CD4-positive, alpha-beta T cell (primary cell): ENCODE data around the gene LILRA1. TPM values are rescaled to one million over a fixed set of nuclear protein-coding genes. Genes with fewer than 3 reads are reported as not detected.

ENCODE experiments used
- ATAC-seq: fragments of 200-7000 bp; cut with Tn5 transposase; one replicate; pipeline ENCODE4 v1.10.0; 2022; ENCODE audit warnings: mild to moderate bottlenecking; ENCODE audit not compliant: poor library complexity
- CTCF ChIA-PET: fragments of 350-600 bp; sonication (Branson Sonifier 250); formaldehyde crosslinking; loops from one replicate; lab custom pipeline; 2021; ENCODE audit warnings: antibody characterized with exemption, inconsistent platforms; lab: Charles Lee
- POLR2A ChIA-PET: fragments of 350-600 bp; sonication (Branson Sonifier 250); formaldehyde crosslinking; loops from one replicate; lab custom pipeline; 2021; ENCODE audit warnings: antibody characterized with exemption, inconsistent platforms; lab: Charles Lee
- DNase-seq, 14 experiments: peaks; one replicate each; pipeline ENCODE4 v3.0.0-alpha.2; 2013 to 2020; ENCODE audit warnings: mixed read lengths in 2 of 14
- H3K27ac ChIP-seq, 2 donors: one replicate each; pipeline versions ENCODE4 v1.5.1 to v1.7.0; 2013; ENCODE audit warnings: low read length in 2 of 2, low read depth in 1 of 2, mild to moderate bottlenecking in 1 of 2
- H3K27me3 ChIP-seq, 2 experiments: 1 replicate in 1 of 2; 2 replicates in 1 of 2; pipeline versions ENCODE4 v1.6.1 to v1.7.0; 2013; ENCODE audit warnings: low read length in 2 of 2, control low read depth in 1 of 2, mild to moderate bottlenecking in 1 of 2, moderate library complexity in 1 of 2; ENCODE audit not compliant: insufficient read depth in 2 of 2, control insufficient read depth in 1 of 2
- H3K36me3 ChIP-seq: one replicate; pipeline ENCODE4 v1.6.1; 2013; ENCODE audit warnings: low read length, control low read depth; ENCODE audit not compliant: insufficient read depth
- H3K4me1 ChIP-seq: one replicate; pipeline ENCODE4 v1.6.1; 2013; ENCODE audit warnings: low read length, control low read depth; ENCODE audit not compliant: insufficient read depth
- H3K4me3 ChIP-seq: one replicate; pipeline ENCODE4 v1.5.1; 2013; ENCODE audit warnings: mild to moderate bottlenecking, low read length, moderate library complexity
- H3K9me3 ChIP-seq, 2 experiments: 1 replicate in 1 of 2; 2 replicates in 1 of 2; pipeline versions ENCODE4 v1.6.1 to v1.7.0; 2013; ENCODE audit warnings: low read length in 2 of 2, mild to moderate bottlenecking in 2 of 2, control low read depth in 1 of 2, moderate library complexity in 1 of 2; ENCODE audit not compliant: control insufficient read depth in 1 of 2, insufficient read depth in 1 of 2
- H3K27ac Mint-ChIP-seq: one replicate; pipeline ENCODE4 v1.8.0; 2020; ENCODE audit warnings: mixed read lengths
- H3K27me3 Mint-ChIP-seq: one replicate; pipeline ENCODE4 v1.8.0; 2021; ENCODE audit warnings: mixed read lengths
- H3K36me3 Mint-ChIP-seq: one replicate; pipeline ENCODE4 v1.8.0; 2021; ENCODE audit warnings: low read depth, mixed read lengths
- H3K4me1 Mint-ChIP-seq: one replicate; pipeline ENCODE4 v1.8.0; 2021; ENCODE audit warnings: low read depth, mixed read lengths
- H3K4me3 Mint-ChIP-seq: one replicate; pipeline ENCODE4 v1.8.0; 2020; ENCODE audit warnings: mild to moderate bottlenecking, mixed read lengths
- H3K9me3 Mint-ChIP-seq: one replicate; pipeline ENCODE4 v1.8.0; 2020; ENCODE audit warnings: mixed read lengths
- intact Hi-C, 2 experiments: fragments of 100-400 bp; cut with DNase I in 1 of 2; cut with micrococcal nuclease in 1 of 2; formaldehyde crosslinking; loops; one replicate each; pipeline versions ENCODE4 v1.15.1 to v1.9.0; 2023 to 2025; cut with DNase I, micrococcal nuclease
- total RNA-seq, 174 experiments: library from RNA in 2 of 174; stranded (reverse) in 2 of 174; gene quantifications; one replicate each; pipeline ENCODE4 v1.2.3 and lab custom pipeline; 2021 to 2026
- TF ChIP-seq, protein P1 (sequence below): fragments of 200-600 bp; IDR thresholded peaks from one replicate; pipeline ENCODE4 v1.8.0; 2022; ENCODE audit warnings: antibody characterized with exemption, mild to moderate bottlenecking

Gene LILRA1
- total RNA-seq, 2 experiments from 2014 or later = 0.27 to 0.36 TPM

DNA sequence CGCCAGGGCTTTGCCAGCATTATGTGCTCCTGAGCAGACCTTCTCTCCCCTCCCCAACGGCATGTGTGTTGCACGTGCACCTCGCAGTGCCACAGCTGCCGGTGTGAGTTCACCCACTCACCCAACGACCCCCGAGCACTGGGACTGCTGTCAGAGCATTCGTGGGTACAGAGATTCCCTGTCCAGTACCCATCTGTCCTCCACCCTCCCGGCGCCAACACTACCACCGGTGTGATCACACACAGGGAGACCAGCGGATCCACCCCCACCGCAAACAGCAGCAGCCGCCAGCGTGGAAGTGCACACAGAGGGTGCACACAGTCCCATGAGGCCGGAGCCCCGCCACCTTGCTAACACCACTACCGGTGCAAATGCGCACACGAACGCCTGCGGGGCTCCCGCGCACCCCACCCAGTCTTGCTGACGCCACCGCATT lies 15.9 kb downstream of the LILRA1 start:
- Mint-ChIP-seq H3K27ac (no peak overlapping the region), H3K27me3 (peaks cover 39% of the 10 kb centered on the region), H3K4me1 (no peaks in the 10 kb centered on the region), H3K36me3 (no peaks in the 10 kb centered on the region), H3K4me3 (no peak overlapping the region), H3K9me3 (peaks cover 4% of the 10 kb centered on the region)
- ChIA-PET POLR2A (no interaction called here), CTCF (no interaction called here)
- Histone ChIP-seq H3K27me3 (peaks cover 0 to 18% of the 10 kb centered on the region in 2 experiments), H3K36me3 (no peaks in the 10 kb centered on the region), H3K9me3 (peaks cover 5 to 27% of the 10 kb centered on the region in 2 experiments), H3K27ac (no peak overlapping the region), H3K4me3 (no peak overlapping the region), H3K4me1 (peaks cover 8% of the 10 kb centered on the region)
- TF ChIP-seq, protein P1, sequence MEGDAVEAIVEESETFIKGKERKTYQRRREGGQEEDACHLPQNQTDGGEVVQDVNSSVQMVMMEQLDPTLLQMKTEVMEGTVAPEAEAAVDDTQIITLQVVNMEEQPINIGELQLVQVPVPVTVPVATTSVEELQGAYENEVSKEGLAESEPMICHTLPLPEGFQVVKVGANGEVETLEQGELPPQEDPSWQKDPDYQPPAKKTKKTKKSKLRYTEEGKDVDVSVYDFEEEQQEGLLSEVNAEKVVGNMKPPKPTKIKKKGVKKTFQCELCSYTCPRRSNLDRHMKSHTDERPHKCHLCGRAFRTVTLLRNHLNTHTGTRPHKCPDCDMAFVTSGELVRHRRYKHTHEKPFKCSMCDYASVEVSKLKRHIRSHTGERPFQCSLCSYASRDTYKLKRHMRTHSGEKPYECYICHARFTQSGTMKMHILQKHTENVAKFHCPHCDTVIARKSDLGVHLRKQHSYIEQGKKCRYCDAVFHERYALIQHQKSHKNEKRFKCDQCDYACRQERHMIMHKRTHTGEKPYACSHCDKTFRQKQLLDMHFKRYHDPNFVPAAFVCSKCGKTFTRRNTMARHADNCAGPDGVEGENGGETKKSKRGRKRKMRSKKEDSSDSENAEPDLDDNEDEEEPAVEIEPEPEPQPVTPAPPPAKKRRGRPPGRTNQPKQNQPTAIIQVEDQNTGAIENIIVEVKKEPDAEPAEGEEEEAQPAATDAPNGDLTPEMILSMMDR = no peak
- intact Hi-C loops = no loop called here
- ATAC-seq (no peak), DNase-seq (no peak)

DNA sequence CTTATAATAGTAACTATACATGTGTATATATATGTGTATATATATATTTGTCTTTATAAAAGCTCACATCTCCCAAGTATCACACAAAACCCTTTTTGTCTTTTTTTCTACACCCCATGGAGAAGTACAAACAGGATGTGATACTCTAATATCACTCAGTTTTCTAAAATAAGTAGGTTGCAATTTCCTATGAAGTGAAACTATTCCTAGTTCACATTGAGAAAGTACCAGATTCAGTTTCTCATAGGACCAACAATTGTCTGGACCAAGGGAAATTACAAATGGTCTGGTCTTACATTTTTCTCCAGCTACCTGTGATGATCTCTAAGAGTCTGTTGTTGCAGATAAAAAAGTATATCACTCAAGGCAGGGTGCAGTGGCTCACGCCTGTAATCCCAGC lies 19.0 kb downstream of the LILRA1 start:
- Mint-ChIP-seq H3K36me3 (no peaks in the 10 kb centered on the region), H3K27me3 (peaks cover 12% of the 10 kb centered on the region), H3K27ac (no peak overlapping the region), H3K4me3 (no peak overlapping the region), H3K4me1 (no peaks in the 10 kb centered on the region), H3K9me3 (no peaks in the 10 kb centered on the region)
- H3K4me3 ChIP-seq = no peak overlapping the region
- no peak overlapping the region for H3K27ac ChIP-seq
- CTCF ChIA-PET = no interaction called here
- H3K4me1 ChIP-seq = peaks cover 5% of the 10 kb centered on the region
- TF ChIP-seq, protein P1 = no peak
- POLR2A ChIA-PET = no interaction called here
- no peak for DNase-seq
- H3K27me3 ChIP-seq = peaks cover 0 to 9% of the 10 kb centered on the region in 2 experiments
- no peaks in the 10 kb centered on the region for H3K36me3 ChIP-seq
- H3K9me3 ChIP-seq = peaks cover 0 to 24% of the 10 kb centered on the region in 2 experiments
- intact Hi-C loops = no loop called here
- ATAC-seq = no peak

DNA sequence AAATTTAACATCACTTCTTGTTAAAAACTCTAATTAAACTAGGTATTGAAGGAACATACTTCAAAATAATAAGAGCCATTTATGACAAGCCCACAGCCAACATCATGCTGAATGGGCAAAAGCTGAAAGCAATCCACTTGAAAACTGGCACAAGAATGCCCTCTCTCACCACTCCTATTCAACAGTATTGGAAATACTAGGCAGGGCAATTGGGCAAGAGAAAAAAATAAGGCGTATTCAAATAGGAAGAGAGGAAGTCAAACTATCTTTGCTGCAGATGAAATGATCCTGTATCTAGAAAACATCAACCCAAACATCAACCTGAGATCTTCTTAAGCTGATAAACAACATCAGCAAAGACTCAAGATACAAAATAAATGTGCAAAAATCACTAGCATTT lies 21.3 kb downstream of the LILRA1 start:
- TF ChIP-seq, protein P1 = no peak
- CTCF ChIA-PET = no interaction called here
- H3K36me3 Mint-ChIP-seq = no peaks in the 10 kb centered on the region

More for the DNA sequence above, 21.3 kb downstream of the LILRA1 start:
- intact Hi-C loops = no loop called here
- no peak for ATAC-seq
- Mint-ChIP-seq H3K4me1 (no peaks in the 10 kb centered on the region), H3K27me3 (peaks cover 1% of the 10 kb centered on the region), H3K4me3 (no peak overlapping the region), H3K27ac (no peak overlapping the region), H3K9me3 (no peaks in the 10 kb centered on the region)
- peaks cover 0 to 7% of the 10 kb centered on the region in 2 experiments for H3K9me3 ChIP-seq
- H3K4me1 ChIP-seq = no peaks in the 10 kb centered on the region
- no peak overlapping the region for H3K4me3 ChIP-seq
- no peak overlapping the region for H3K27ac ChIP-seq
- POLR2A ChIA-PET = no interaction called here
- no peak for DNase-seq
- H3K36me3 ChIP-seq = no peaks in the 10 kb centered on the region
- H3K27me3 ChIP-seq = no peaks in the 10 kb centered on the region
